SK-N-SH treated with all-trans-retinoic acid at 6 μM for 48 hours (cell line): Measurements from ENCODE around the gene SLC12A8.

Experiments used
- ATAC-seq: fragments of 200-7000 bp; cut with Tn5 transposase; 3 replicates; pipeline ENCODE4 v1.9.1; 2020; ENCODE audit warnings: mild to moderate bottlenecking, moderate library complexity
- ARNTL ChIP-seq: fragments of 450-650 bp; formaldehyde crosslinking; IDR thresholded peaks from 2 replicates; pipeline ENCODE4 v1.5.0; 2020; ENCODE audit warnings: low read depth, mild to moderate bottlenecking, moderate library complexity, borderline replicate concordance
- BACH2 ChIP-seq: fragments of 250-450 bp; sonication (Bioruptor Pico); IDR thresholded peaks from 2 replicates; pipeline ENCODE4 v1.9.0; 2021; ENCODE audit warnings: mild to moderate bottlenecking, borderline replicate concordance
- CREB5 ChIP-seq: fragments of 250-450 bp; sonication (Bioruptor Pico); IDR thresholded peaks from 2 replicates; pipeline ENCODE4 v1.5.1; 2020; ENCODE audit warnings: low read depth, mild to moderate bottlenecking, moderate library complexity
- CSDC2 ChIP-seq: fragments of 250-450 bp; sonication (Bioruptor Pico); IDR thresholded peaks from 2 replicates; pipeline ENCODE4 v1.5.0; 2020; ENCODE audit warnings: mild to moderate bottlenecking, moderate library complexity
- CSRNP3 ChIP-seq: fragments of 250-450 bp; sonication (Bioruptor Pico); IDR thresholded peaks from 2 replicates; pipeline ENCODE4 v1.5.1; 2021; ENCODE audit warnings: mild to moderate bottlenecking, moderate library complexity
- ESRRG ChIP-seq: fragments of 250-450 bp; sonication (Bioruptor Pico); IDR thresholded peaks from 2 replicates; pipeline ENCODE4 v1.6.1; 2021; ENCODE audit warnings: mild to moderate bottlenecking
- GLIS3 ChIP-seq: fragments of 250-450 bp; sonication (Bioruptor Pico); IDR thresholded peaks from 2 replicates; pipeline ENCODE4 v1.5.0; 2020; ENCODE audit warnings: mild to moderate bottlenecking, moderate library complexity
- ISL1 ChIP-seq: fragments of 250-450 bp; sonication (Bioruptor Pico); IDR thresholded peaks from 2 replicates; pipeline ENCODE4 v2.1.2; 2022; ENCODE audit warnings: mild to moderate bottlenecking, moderate library complexity
- OSR1 ChIP-seq: fragments of 250-450 bp; sonication (Bioruptor Pico); IDR thresholded peaks from 2 replicates; pipeline ENCODE4 v1.8.0; 2022; ENCODE audit warnings: moderate library complexity, mild to moderate bottlenecking, inconsistent platforms
- PPARA ChIP-seq: fragments of 250-450 bp; sonication (Bioruptor Pico); IDR thresholded peaks from 2 replicates; pipeline ENCODE4 v1.5.0; 2020; ENCODE audit warnings: mild to moderate bottlenecking, borderline replicate concordance
- RARB ChIP-seq: fragments of 250-450 bp; sonication (Bioruptor Pico); IDR thresholded peaks from 2 replicates; pipeline ENCODE4 v1.8.0; 2021; ENCODE audit warnings: mild to moderate bottlenecking, moderate library complexity
- SNAI2 ChIP-seq: fragments of 250-450 bp; sonication (Bioruptor Pico); IDR thresholded peaks from 2 replicates; pipeline ENCODE4 v1.5.0; 2020; ENCODE audit warnings: mild to moderate bottlenecking, moderate library complexity
- TCF4 ChIP-seq: fragments of 250-450 bp; sonication (Bioruptor Pico); IDR thresholded peaks from 2 replicates; pipeline ENCODE4 v1.8.0; 2021; ENCODE audit warnings: mild to moderate bottlenecking, moderate library complexity, borderline replicate concordance
- TOX ChIP-seq: fragments of 250-450 bp; sonication (Bioruptor Pico); IDR thresholded peaks from 2 replicates; pipeline ENCODE4 v1.8.0; 2021; ENCODE audit warnings: mild to moderate bottlenecking, moderate library complexity, borderline replicate concordance
- ZFP30 ChIP-seq: fragments of 450-650 bp; formaldehyde crosslinking; IDR thresholded peaks from 2 replicates; pipeline ENCODE4 v1.5.0; 2022; ENCODE audit warnings: mild to moderate bottlenecking, moderate library complexity
- ZNF565 ChIP-seq: fragments of 450-650 bp; formaldehyde crosslinking; conservative IDR thresholded peaks from 2 replicates; pipeline ENCODE4 v1.5.0; 2020; ENCODE audit warnings: low read depth, mild to moderate bottlenecking, moderate library complexity
- ZNF70 ChIP-seq: fragments of 450-650 bp; formaldehyde crosslinking; IDR thresholded peaks from 2 replicates; pipeline ENCODE4 v1.5.0; 2020; ENCODE audit warnings: mild to moderate bottlenecking, moderate library complexity
- ZNF8 ChIP-seq: fragments of 450-650 bp; formaldehyde crosslinking; IDR thresholded peaks from 2 replicates; pipeline ENCODE4 v1.5.0; 2020; ENCODE audit warnings: mild to moderate bottlenecking, moderate library complexity
- TF ChIP-seq, protein P1 (sequence below): fragments of 250-450 bp; sonication (Bioruptor Pico); IDR thresholded peaks from 2 replicates; pipeline ENCODE4 v1.8.0; 2020; ENCODE audit warnings: mild to moderate bottlenecking, moderate library complexity, borderline replicate concordance
- TF ChIP-seq, protein P2 (sequence below): fragments of 250-450 bp; sonication (Bioruptor Pico); IDR thresholded peaks from 2 replicates; pipeline ENCODE4 v1.5.0; 2020; ENCODE audit warnings: mild to moderate bottlenecking, moderate library complexity
- TF ChIP-seq, protein P3 (sequence below): fragments of 250-450 bp; sonication (Bioruptor Pico); IDR thresholded peaks from 2 replicates; pipeline ENCODE4 v1.8.0; 2021; ENCODE audit warnings: low read depth, mild to moderate bottlenecking, moderate library complexity, borderline replicate concordance

SLC12A8 gene

GRCh38 chr3:125179143-125179883 lies 33.2 kb downstream of the SLC12A8 start:
- no peak for TF ChIP-seq ZNF70
- TF ChIP-seq PPARA (CRISPR knock-in tag), result no peak
- no peak for TF ChIP-seq GLIS3
- no peak for TF ChIP-seq ZNF565
- no peak for TF ChIP-seq ZNF8
- TF ChIP-seq, protein P1, sequence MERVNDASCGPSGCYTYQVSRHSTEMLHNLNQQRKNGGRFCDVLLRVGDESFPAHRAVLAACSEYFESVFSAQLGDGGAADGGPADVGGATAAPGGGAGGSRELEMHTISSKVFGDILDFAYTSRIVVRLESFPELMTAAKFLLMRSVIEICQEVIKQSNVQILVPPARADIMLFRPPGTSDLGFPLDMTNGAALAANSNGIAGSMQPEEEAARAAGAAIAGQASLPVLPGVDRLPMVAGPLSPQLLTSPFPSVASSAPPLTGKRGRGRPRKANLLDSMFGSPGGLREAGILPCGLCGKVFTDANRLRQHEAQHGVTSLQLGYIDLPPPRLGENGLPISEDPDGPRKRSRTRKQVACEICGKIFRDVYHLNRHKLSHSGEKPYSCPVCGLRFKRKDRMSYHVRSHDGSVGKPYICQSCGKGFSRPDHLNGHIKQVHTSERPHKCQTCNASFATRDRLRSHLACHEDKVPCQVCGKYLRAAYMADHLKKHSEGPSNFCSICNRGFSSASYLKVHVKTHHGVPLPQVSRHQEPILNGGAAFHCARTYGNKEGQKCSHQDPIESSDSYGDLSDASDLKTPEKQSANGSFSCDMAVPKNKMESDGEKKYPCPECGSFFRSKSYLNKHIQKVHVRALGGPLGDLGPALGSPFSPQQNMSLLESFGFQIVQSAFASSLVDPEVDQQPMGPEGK (CRISPR knock-in tag), result no peak
- no peak for TF ChIP-seq RARB (CRISPR knock-in tag)
- TF ChIP-seq, protein P2, sequence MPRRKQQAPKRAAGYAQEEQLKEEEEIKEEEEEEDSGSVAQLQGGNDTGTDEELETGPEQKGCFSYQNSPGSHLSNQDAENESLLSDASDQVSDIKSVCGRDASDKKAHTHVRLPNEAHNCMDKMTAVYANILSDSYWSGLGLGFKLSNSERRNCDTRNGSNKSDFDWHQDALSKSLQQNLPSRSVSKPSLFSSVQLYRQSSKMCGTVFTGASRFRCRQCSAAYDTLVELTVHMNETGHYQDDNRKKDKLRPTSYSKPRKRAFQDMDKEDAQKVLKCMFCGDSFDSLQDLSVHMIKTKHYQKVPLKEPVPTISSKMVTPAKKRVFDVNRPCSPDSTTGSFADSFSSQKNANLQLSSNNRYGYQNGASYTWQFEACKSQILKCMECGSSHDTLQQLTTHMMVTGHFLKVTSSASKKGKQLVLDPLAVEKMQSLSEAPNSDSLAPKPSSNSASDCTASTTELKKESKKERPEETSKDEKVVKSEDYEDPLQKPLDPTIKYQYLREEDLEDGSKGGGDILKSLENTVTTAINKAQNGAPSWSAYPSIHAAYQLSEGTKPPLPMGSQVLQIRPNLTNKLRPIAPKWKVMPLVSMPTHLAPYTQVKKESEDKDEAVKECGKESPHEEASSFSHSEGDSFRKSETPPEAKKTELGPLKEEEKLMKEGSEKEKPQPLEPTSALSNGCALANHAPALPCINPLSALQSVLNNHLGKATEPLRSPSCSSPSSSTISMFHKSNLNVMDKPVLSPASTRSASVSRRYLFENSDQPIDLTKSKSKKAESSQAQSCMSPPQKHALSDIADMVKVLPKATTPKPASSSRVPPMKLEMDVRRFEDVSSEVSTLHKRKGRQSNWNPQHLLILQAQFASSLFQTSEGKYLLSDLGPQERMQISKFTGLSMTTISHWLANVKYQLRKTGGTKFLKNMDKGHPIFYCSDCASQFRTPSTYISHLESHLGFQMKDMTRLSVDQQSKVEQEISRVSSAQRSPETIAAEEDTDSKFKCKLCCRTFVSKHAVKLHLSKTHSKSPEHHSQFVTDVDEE (CRISPR knock-in tag), result no peak
- no peak for TF ChIP-seq CREB5 (CRISPR knock-in tag)
- TF ChIP-seq CSRNP3 (CRISPR knock-in tag), result no peak
- no peak for TF ChIP-seq TCF4
- TF ChIP-seq TOX (CRISPR knock-in tag), result no peak
- TF ChIP-seq SNAI2 (CRISPR knock-in tag), result no peak
- TF ChIP-seq CSDC2 (CRISPR knock-in tag), result no peak
- no peak for TF ChIP-seq ISL1 (CRISPR knock-in tag)
- TF ChIP-seq ZFP30 (CRISPR knock-in tag), result no peak
- TF ChIP-seq, protein P3, sequence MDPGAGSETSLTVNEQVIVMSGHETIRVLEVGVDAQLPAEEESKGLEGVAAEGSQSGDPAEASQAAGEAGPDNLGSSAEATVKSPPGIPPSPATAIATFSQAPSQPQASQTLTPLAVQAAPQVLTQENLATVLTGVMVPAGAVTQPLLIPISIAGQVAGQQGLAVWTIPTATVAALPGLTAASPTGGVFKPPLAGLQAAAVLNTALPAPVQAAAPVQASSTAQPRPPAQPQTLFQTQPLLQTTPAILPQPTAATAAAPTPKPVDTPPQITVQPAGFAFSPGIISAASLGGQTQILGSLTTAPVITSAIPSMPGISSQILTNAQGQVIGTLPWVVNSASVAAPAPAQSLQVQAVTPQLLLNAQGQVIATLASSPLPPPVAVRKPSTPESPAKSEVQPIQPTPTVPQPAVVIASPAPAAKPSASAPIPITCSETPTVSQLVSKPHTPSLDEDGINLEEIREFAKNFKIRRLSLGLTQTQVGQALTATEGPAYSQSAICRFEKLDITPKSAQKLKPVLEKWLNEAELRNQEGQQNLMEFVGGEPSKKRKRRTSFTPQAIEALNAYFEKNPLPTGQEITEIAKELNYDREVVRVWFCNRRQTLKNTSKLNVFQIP, result no peak
- no peak for TF ChIP-seq OSR1
- TF ChIP-seq ARNTL, result no peak
- no peak for TF ChIP-seq BACH2 (CRISPR knock-in tag)
- no peak for ATAC-seq

- TF ChIP-seq TCF4 (no peak), CSDC2 (CRISPR knock-in tag) (no peak), ZNF70 (no peak), ESRRG (CRISPR knock-in tag) (no peak)
These were observed 34.8 kb downstream of the SLC12A8 start for GRCh38 chr3:125177746-125178145.

DNA sequence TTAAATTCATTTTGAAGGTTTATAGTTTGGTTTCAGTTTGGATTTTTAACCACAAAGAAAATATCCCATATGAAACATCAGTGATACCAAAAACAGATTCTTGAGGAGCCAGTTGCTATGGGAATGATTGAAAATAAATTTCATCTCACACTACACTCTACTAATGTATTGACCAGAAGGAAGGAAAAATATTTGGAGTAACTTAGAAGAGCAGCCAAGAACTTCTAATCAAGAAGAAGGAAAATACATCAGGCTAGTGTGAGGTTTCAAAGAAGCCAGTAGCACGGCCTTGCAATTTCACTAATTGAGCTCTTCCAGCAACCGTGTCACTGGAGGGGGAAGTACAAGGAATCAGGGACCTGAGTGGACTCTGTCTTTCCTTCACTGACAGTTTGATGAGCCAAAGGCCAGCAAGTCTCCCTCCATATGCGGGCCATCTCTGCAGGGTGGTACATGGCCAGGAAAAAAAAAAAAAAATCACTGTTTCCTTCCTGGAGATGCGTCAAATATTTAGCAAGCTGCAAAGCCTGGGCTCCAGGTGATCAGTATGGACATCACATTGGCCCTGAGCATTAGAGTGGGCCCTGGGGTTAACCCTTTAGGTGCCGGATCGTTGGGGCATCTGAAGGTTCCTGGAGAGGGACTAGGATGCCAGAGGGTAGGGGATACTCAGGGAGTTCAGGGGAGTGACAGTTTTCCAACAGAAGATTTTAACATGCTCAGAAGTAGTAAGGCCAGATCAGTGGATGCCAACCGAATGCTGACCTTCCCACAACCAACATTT lies 37.1 kb downstream of the SLC12A8 start:
- TF ChIP-seq TCF4, result no peak
- TF ChIP-seq ESRRG (CRISPR knock-in tag), result no peak
- TF ChIP-seq CREB5 (CRISPR knock-in tag), result no peak
- ATAC-seq, result no peak

More at GRCh38 chr3:125177746-125178145, 34.8 kb downstream of the SLC12A8 start:
- no peak for ATAC-seq
